Measurements from ENCODE around the gene RASAL1.

The RASAL1 gene

GRCh38 chr12:113070117-113070906, 65.2 kb downstream of the RASAL1 start:
- DNase-seq, result no peak

- DNase-seq, result no peak
Observed at GRCh38 chr12:113069751-113070116, 65.8 kb downstream of the RASAL1 start.

DNA sequence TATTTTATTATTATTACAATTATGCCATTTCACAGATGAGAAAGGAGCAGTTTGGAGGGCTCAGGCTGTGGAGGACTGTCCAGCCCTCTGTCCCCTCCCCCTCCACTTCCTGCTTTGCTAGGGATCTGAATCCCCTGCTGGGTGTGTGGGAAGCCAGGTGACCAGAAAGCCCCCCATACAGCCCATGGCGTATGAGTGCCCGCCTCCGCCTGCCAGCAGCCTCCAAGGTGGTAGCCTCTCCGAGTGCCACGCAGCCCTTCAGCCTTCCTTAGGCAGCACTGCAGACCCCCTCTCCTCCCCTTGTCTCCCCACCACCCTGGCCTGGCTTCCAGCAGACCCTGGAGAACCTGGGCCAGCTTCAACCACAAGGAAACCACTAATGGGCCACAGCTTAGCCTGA, 66.4 kb downstream of the RASAL1 start:
- DNase-seq, result no peak

- DNase-seq, result no peak
Observed at GRCh38 chr12:113067987-113068935, 67.3 kb downstream of the RASAL1 start.

- no peak for DNase-seq
Observed at GRCh38 chr12:113066813-113067400, 68.7 kb downstream of the RASAL1 start.

DNA sequence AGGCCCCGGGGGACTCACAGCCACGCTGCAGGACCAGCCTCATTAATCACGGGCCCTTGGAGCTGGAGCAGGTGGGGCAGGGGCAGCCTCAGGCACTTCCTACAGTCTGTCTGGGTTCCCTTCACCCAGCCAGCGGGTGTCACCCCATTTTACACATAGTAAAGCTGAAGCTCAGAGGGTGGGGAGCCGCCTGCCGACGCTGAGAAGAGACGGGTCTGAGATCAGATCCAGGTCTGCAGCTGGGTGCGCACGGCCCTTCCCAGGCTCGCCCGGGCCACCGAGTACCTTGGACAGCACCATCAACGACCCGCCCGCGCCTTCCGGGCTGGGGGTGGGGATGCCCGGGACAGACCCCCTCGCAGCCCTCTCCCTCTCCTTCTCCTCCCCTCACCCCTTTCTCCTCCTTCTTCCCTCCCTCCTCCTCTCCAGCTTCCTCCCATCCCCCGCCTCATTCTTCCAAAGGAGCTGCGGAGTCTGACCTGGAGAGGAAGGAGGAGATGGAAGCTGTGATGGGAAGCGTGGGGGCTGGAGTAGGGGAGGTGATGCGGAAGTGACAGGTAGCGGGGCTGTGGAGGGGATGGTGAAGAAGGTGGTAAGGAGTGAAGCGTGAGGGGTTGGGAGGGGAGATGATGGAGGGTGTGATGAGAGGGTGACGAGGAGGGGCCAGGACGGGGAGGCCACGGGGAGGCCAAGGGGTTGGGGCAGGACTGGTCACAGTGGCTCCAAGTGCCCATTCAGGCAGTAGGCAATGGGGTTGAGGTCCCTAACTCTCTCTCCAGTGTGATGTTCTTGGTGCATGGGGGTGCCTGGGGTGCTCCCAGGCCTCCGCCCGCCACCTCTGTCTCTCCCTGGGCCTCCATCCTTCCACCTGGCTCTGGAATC, 70.2 kb downstream of the RASAL1 start:
- DNase-seq, result no peak

- no peak for DNase-seq
Observed at GRCh38 chr12:113064395-113065125, 71.0 kb downstream of the RASAL1 start.

GRCh38 chr12:113063396-113064350, 71.9 kb downstream of the RASAL1 start:
- DNase-seq, result no peak

GRCh38 chr12:113062502-113063395, 72.8 kb downstream of the RASAL1 start:
- no peak for DNase-seq

DNA sequence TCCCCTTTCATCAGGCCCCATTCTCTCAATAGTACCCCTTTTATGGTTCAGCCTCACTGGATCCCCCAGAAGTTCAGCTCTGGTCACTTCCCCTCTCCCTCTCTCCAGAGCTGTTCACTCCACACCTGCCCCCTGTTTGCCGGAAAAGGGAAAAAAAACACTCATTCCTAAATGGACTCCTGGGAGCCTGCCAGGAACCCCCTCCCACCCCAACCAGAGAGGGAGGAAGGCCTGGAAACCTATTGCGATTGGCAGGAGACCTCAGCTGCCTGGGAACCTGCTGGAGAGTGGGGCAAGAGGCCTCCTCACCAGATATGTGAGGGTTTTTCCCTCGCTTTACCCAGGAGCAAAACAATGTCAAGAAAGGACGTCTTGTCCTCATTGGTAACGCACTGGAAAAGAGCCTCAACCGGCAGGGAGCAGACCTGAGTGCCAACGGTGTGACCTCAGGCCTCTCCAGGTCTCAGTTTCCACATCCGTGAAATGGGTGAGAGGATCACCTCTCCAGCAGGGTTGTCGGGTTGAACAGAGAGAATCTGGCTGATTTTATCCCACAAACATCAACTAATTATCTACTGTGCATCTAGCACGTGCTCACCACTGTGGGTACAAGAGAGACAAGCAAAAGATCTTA, 74.4 kb downstream of the RASAL1 start:
- no peak for DNase-seq

GRCh38 chr12:113060336-113060960, 75.1 kb downstream of the RASAL1 start:
- no peak for DNase-seq

- no peak for DNase-seq
Observed at GRCh38 chr12:113059071-113059595, 76.4 kb downstream of the RASAL1 start.

DNA sequence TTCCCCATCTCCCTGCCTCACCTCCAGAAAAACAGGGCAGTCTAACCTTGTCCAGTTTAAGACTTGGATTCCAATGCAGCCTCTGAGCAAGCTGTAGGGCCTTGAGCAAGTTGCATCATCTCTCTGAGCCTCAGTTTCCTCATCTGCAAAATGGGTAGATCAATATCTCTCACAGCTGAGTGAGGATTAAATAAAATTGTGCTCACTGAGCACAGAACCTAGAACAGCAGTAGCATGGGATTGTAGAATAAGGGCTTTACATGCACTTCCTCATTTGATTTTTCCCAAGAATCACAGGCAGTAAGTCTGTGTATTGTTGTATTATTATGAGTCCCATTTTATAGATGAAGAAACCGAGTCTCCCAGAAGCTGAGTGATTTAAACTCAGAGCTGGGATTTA, 77.0 kb downstream of the RASAL1 start:
- DNase-seq, result no peak

DNA sequence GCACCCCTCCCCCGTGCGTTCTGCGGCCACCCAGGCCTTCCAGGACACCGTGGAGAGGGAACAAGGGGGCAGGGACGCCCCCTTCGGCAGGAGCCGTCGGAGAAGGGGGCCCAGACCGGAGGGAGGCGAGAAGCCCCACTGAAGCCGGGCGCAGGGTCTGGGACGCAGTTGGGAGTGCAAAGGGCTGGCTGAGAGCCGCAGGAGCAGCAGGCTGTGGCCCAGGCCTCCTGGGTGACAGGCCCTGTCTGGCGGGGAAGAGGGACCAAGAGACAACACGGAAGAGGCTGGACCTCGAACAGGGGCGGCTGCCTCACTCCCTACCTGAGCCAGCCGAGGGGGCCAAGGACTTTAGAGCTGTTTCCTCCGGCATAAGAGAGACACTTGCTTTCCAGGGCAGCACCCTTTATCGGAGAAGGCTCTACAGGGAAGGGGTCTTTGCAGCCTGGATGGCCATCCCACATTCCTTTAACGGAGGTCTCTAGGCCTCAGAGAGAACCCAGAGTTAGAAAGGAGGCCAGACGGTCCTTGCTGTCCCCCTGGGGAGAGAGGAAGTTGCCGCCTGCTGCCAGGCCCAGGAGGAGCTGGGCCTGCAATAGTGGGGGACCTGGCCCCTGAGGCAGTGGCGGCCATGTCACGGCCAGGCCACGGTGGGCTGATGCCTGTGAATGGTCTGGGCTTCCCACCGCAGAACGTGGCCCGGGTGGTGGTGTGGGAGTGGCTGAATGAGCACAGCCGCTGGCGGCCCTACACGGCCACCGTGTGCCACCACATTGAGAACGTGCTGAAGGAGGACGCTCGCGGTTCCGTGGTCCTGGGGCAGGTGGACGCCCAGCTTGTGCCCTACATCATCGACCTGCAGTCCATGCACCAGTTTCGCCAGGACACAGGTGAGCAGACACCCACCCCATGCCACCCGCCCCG, 77.7 kb downstream of the RASAL1 start:
- DNase-seq, result no peak

DNA sequence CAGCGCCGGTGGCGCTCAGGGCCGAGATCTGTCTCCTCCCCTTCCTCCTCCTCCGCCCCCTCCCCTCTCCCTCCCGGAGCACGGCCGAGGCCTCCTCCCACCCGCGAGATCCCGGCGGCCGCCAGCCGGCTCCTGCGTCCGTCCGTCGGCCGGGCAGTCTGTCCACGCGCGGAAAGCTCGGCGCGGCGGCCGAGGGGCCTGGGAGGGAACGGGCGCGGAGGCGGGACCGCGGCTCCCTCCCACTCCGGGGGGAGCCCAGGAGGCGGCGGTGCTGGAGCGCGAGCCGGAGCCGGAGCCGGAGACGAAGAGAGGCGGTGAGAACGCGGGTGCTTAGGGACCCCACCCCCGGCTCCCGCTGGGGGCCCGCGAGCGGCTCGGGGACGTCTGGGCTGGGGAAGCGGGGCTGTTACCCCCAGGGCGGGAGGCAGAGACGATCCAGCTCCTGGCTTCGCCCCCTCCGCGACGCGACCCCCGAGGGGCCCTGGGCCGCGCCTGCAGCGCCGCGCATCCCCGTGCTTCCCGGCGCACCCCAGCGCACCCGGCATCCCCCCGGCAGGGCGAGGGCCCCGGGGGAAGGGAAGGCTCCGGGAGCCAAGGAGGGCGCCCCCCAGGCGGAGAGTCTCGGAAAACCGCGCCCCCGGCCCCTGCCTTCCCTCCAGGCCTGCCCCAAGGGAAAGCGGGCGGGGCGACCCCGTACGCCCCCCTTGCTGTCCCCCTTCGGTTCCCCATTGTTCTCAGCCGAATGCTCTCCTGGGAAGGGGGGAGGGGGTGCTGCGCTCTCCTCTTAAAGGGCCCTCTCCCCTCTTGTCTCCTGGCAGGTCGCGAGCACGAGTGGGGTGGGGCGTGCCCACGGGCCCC, 78.7 kb downstream of the RASAL1 start, which contains the start of gene DTX1:
Gene DTX1, plus strand, starts transcription at position 100 of the 858 bp plus-strand sequence. CDS start 1,463 bp downstream, outside the sequence.
- no peak for DNase-seq

- no peak for DNase-seq
Observed at GRCh38 chr12:113056381-113056630, 79.3 kb downstream of the RASAL1 start.

Data from NCI-H2081 treated with DMSO at 0.1 percent for 48 hours (cell line).